Left colon (tissue), 2 donors: ENCODE data around the gene NPHP3. TPM values are rescaled to one million over a fixed set of nuclear protein-coding genes. Genes with fewer than 3 reads are reported as not detected.

Experiments used
- ATAC-seq: fragments of 200-7000 bp; cut with Tn5 transposase; one replicate; pipeline ENCODE4 v1.9.1; 2020; ENCODE audit warnings: mild to moderate bottlenecking, moderate library complexity
- DNase-seq, 2 donors: peaks; one replicate each; pipeline ENCODE4 v3.0.0-alpha.2; 2020
- intact Hi-C, 2 donors: fragments of 100-400 bp; cut with DNase I in 1 of 2; cut with micrococcal nuclease in 1 of 2; formaldehyde crosslinking; loops; one replicate each; pipeline versions ENCODE4 v1.11.2 to v1.14.0; 2022; cut with DNase I, micrococcal nuclease
- total RNA-seq, 2 donors: library from RNA; stranded (reverse); fragmentation: NEBNext Ultra II Directional; extraction: Animal tissue kit (Norgen Biotek cat#: 25700); gene quantifications; one replicate each; pipeline ENCODE4 v1.2.1, GENCODE V29; 2021
- donor health status: DM: no; HTN: no; CAD: no.
- donor health status: DM: yes; HTN: yes; CAD: no.

NPHP3 gene
- total RNA-seq, 2 donors from 2014 or later = 17.1 to 21.3 TPM

DNA sequence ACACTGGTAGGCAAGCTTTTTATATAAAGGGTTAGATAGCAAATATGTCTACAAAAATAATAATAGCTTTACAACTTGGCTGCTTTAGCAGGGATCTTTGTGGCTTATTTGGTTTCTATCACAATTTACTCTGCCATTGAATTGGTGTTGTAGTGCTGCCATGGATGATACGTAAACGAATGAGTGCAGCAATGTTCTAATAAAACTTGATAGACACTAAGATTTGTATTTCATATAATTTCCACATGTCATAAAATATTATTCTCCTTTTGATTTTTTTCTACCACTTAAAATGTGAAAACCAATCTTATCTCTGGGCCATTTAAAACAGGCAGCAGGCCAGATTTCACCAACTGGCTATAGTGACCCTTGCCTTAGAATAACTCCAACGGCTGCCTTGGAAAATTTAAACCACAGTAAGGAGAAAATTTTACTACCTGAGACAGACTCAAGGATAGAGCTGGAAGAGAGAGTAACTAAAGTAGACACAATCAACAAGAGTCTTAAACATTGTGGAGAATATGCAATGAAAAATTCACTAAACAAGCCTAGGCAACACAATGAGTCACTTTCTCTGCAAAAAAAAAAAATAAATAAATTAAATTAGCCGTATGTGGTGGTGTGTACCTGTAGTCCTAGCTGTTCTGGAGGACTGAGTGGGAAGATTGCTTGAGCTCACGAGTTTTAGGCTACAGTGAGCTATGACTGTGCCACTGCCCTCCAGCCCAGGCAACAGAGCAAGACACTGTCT, 8.1 kb downstream of the NPHP3 start:
- ATAC-seq (peak; percentile 92), DNase-seq (peak; percentile 35 to 50)
- intact Hi-C loops = no loop called here

DNA sequence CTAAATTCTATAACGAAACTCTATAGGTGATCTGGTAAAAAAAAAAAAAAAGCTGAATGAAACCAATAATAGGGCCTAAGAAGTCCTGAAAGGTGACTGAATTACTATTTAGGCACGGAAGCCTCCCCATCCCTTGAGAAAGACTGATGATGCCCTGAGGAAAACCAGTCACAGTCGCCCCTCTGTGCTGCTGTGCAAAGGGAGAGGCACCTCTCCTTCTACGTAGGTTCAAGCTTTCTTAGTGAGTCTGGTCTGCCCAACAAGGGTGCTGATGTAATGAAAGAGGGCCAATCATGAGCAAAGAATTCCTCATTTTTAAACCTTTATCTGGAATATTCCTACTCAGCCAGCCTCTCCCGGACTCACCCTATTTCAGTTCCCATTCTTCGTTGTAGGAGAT, 11.9 kb downstream of the NPHP3 start:
- DNase-seq (no peak), ATAC-seq (no peak)
- intact Hi-C loops = no loop called here

DNA sequence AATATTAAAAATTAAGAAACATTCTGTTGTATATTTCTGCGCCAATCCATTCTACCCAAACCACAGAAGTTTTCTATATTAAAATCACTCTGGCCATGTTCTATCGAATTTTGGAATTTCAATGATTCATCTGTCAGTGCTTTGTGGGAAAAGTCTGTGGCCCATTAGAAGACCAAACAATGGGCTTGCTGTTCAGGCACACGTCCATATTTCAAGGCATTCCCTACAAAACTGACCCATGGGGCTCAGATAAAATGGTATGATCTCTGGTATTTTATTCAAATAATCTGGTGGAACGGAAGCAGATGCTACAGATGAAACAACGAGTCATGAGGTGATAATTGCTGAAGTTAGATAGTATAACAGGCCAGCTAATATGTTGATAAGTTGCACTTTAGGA, 12.4 kb downstream of the NPHP3 start:
- intact Hi-C loops = no loop called here
- no peak for DNase-seq
- ATAC-seq = no peak

DNA sequence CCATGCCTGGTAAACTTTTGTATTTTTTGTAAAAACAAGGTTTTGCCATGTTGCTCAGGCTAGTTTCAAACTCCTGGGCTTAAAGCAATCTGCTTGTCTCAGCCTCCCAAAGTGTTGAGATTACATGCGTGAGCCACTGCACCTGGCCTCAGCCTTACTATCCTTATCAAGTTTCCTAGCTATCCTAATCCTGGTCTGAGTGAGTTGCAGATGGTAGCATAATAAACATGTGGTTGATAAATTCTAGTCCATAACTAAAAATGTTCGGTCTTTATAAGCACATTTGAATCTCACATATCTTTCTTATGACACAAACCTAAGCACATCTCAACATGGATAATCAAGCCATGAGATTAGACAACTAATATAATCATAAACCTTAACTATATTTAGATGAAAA, 18.5 kb downstream of the NPHP3 start:
- ATAC-seq = no peak
- DNase-seq = no peak
- intact Hi-C loops = no loop called here

DNA sequence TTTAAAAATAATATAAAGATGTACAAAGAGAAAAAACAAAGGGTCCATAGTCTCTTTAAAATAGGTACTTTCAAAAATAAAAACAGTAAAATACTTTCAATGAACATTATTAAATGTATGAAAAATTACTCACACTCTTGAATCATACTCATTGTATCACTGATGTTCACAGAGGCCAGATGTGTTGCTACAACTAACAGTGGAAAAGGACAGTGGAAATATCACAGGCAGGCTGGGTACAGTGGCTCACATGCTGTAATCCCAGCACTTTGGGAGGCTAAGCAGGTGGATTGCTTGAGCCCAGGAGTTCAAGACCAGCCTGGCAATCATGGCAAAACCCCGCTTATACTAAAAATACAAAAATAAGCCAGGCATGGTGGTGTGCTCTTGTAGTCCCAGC, 26.8 kb downstream of the NPHP3 start:
- ATAC-seq (peak; percentile 52), DNase-seq (no peak)
- intact Hi-C loops = no loop called here

DNA sequence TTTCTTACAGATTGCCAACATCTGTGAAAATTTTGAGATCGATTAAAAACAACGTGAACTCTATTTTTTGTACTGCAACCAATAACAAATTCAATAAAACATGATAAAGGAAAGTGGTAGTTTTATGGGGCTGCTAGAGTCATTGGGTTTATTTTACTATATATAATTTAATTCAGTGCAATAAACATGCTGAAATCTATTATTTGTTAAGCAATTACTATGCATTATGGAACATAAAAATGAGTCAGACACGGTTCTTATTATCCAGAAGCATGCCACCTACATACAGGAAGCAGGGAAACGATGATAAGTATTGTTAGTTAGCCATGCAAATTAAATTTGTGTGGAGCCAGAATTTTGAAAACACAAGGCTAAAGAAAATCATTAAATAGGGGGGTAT, 27.2 kb downstream of the NPHP3 start:
- ATAC-seq = peak; percentile 95
- intact Hi-C loops = no loop called here
- no peak for DNase-seq

DNA sequence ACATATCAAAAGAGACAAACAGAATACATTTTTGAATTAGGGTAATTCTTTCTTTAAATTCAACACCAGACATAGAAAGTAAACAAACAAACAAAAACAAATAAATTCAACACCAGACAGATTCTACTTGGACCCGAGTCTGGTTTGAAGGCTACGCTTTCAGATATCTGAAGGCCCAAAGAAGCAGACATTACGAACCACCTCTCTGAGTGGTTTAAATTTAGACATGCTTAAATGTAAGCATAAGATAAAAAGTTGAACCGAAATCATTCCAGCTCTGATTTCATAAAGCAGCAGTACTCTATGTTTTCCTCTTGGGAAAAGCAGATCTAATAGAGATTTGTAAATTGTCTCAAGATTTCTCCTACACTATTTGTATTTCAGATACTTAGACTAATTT, 32.2 kb downstream of the NPHP3 start:
- intact Hi-C loops = no loop called here
- ATAC-seq = no peak
- no peak for DNase-seq

DNA sequence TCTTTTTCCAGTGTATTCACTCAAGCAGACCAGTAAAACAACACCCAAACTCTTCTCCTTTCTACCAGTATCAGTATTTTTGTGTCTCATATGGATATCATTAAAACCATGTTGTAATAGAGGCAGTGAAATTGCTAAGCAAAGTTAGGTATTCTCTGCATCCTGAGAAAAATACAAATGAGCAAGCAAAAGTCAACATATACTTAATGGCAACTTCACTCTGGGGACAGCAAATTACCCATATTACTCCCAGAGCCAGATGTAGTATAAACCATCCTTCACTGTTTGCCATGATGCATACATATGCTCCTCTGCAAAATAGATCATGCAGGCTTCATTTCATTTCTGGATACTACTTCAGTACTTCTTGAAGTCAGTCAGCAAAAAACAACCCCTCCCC, 40.0 kb downstream of the NPHP3 start:
- DNase-seq (no peak), ATAC-seq (no peak)
- intact Hi-C loops = no loop called here

DNA sequence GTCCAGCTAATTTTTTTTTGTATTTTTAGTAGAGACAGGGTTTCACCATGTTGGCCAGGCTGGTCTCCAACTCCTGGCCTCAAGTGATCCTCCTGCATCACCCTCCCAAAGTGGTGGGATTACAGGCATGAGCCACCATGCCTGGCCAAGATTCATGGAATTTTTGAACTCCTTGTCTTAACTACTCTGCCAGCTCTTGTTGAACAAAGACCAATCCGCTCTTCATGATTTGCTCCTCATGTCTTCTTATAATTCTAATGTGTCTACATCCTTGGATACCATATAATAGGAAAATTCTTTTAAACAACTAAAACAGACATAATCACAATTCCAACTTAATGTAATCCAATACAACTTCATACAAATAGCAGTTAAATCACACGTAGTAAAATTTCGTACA, 40.8 kb downstream of the NPHP3 start:
- intact Hi-C loops = no loop called here
- DNase-seq = no peak
- no peak for ATAC-seq

DNA sequence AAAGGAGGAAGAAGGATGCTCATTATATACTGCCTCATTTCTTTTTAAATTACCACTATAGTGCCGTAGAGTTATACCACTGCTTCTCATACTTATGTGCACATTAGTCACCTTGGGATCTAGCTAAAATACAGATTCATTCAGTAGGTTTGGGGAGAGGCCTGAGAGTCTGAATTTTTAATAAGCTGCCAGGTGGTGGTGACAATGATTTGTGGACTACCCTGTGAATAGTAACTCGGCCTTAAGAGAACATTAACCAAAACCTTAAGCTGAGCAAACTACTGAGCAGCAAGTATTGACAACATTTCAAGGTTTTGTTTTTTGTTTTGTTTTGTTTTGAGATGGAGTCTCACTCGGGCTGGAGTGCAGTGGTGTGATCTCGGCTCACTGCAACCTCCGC, 42.3 kb downstream of the NPHP3 start:
- ATAC-seq (no peak), DNase-seq (no peak)
- intact Hi-C loops = no loop called here

DNA sequence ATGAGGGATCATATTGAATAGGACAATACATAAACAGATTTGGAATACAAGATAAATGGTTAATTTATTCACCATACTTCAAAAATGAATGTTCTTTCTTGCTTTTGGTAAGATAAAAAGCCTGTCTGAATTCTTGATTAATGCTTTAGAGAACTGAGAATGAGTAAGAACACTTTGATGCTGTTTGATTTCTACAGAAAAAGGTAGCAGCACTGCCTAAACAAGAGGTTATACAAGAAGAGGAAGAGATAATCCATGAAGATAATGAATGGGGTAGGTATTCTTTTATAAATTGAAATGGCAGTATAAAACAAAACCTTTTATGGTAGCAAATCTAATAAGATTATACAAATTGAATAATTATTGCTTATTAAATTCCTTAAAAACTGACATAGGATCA, 46.8 kb downstream of the NPHP3 start:
- DNase-seq (no peak), ATAC-seq (no peak)
- intact Hi-C loops = no loop called here

DNA sequence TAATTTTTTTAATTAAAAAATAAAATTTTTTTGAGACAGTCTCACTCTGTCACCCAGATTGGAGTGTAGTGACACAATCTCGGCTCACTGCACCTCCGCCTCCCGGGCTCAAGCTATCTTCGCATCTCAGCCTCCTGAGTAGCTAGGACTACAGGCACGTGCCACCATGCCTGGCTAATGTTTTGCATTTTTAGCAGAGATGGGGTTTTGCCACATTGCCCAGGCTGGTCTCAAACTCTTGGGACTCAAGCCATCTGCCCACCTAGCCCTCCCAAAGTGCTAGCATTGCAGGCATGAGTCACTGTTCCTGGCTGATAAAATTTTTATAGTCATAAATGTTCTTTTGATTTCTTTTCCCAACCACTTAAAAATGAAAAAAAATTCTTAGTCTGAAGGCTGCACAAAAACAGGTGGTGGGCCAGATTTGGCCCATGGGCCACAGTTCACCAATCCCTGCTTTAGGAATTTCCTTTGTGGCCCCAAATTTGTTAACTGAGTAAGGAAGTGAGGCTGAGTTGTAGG, 52.9 kb downstream of the NPHP3 start:
- no peak for ATAC-seq
- DNase-seq = no peak

DNA sequence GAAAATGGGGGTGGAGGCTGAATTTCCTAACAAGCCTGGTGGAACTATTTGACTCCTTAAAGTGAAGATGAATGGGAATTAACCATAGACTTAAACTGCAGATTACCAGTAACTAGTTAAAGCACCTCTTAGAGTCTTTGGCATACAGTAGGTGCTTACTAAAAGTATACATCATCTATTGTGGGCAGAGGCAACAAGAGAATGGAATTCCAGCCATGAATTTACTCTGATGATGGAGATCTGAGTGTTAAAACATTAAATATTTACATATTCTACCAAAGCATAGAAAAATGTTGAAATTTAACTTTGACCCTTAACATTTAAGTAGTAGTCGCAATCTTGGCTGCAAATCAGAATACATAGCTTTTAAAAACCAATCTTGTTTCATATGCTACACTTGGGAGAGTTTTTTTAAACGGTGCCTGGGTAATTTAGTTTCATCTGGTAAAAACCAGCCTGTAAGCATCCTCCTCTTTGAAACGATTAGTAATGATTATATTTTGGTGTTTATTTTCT, 56.9 kb downstream of the NPHP3 start:
- no peak for ATAC-seq

More for the DNA sequence above, 52.9 kb downstream of the NPHP3 start:
- intact Hi-C loops = no loop called here

DNA sequence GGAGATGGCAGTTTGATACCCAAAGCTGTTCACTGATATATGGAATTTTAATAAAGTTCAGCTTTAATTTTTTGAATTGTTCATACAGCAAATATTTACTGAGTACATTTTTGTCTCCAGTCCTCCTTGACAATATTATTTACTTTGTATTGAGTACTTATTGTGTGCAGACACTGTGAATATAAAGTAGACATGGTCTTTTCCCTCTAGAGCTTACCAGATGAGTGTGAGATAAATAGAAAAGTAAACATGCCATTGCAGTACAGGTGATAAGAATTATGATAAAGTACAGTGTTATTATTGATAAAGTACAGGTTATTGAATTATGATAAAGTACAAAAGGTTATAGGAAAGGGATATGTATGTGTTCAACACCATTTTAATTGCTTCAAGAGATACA, 60.0 kb downstream of the NPHP3 start:
- intact Hi-C loops = no loop called here
- no peak for DNase-seq
- no peak for ATAC-seq

More for the DNA sequence above, 56.9 kb downstream of the NPHP3 start:
- intact Hi-C loops = no loop called here
- DNase-seq = no peak

DNA sequence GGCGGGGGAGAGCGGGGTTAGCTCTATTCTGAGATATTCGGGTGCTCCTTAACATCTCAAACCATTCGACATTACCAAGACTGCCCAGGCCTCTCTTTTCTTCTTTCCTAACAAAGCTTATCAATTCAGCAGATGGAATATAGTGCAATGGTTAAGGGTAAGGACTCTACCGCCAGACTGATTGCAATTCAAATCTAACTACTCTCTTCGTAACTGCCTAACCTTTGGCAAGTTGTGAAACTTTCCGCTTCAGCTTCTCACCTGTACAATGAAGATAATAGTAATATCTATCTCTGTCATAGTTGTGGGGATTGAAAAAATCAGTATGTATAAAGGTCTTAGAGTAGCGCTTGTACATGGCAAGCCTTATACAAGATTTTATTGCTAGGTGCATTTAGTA, 61.1 kb downstream of the NPHP3 start:
- peak; percentile 30 for ATAC-seq
- intact Hi-C loops = no loop called here
- DNase-seq = no peak

DNA sequence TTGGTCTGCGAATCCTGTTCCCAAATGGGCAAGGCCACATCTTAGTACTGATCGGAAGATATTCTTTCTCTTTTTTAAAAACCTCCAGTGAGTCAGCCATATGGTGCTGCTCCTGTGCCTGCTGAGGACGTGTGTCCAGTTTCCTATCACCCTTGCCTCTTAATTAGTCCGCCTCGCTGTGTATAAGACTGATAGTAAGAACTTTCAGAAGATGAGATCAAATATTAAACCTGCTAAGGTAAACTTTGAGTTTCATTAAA, 61.5 kb downstream of the NPHP3 start:
- intact Hi-C loops = no loop called here
- no peak for DNase-seq
- peak; percentile 33 for ATAC-seq

DNA sequence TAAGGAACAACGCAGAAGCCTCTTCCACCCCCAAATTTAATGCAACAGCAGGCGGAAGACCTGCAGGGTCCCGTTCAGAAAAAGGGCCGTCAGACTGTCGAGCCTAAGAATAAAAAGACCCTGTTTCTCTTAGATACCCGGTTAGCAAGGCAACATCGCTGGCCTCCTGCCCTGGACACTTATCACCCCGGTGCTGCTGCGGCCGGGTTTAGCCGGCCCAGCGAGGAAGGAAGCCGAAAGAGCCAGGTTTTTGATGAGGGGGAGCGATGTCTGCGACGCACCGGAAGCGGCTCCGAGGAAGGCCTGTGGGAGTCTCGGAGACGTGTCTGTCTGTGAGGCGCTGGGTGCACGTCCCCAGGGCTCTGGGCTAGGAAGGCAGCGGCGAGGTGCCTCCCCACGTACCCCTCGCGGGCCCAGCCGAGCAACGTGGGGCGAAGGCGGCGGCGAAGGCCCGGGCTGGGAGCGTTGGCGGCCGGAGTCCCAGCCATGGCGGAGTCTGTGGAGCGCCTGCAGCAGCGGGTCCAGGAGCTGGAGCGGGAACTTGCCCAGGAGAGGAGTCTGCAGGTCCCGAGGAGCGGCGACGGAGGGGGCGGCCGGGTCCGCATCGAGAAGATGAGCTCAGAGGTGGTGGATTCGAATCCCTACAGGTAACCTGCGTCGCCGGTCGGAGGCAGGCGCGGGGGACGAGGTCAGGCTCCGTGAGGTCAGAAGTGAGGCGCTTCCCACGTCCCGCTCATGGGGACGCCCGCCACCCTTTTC, 62.0 kb downstream of the NPHP3 start, which contains the start of gene UBA5:
UBA5 (plus strand) TSS at position 278 of the 759 bp plus-strand sequence; CDS start at position 487, 209 bp downstream.
- peak; percentile 53 to 76 for DNase-seq
- intact Hi-C loops = no loop called here
- peak; percentile 76 for ATAC-seq

DNA sequence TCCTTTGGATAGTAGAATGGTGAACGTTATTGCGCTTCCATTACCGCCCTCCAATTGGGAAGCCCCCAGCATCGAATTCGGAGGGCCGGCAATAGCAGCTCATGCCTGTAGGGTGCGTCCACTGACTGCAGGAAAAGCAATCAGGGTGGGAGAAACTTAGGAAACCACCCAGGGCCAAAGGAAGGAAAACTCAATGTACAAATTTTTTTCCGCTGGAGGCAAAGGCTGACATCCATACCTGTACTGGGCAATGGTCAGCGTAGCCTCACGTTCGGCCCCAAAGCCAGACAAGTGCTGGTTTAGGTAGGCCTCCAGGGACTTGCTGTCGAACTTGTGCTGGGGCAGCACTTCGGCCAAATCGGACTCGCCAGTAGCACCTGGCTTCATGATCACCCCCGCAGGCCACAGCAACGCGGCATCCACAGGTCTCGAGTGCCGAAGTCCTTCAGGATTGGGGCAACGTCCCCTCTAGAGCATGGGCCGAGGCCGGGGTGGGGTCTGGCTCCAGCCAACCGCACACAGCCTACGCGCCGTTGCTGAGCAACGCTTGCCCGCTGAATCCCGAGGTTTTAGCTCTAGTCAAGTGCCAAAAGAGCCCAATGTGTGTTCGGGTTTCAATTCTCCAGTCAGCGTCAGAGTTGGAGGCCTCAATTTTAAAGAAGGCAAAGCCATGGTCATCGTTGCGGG, 62.7 kb downstream of the NPHP3 start, which contains the start of gene ACAD11:
ACAD11 (minus strand) TSS at position 445 of the 687 bp plus-strand sequence; CDS start at position 387, 58 bp downstream.
- ATAC-seq = peak; percentile 77
- DNase-seq = peak; percentile 79 to 85
- intact Hi-C loops = no loop called here

DNA sequence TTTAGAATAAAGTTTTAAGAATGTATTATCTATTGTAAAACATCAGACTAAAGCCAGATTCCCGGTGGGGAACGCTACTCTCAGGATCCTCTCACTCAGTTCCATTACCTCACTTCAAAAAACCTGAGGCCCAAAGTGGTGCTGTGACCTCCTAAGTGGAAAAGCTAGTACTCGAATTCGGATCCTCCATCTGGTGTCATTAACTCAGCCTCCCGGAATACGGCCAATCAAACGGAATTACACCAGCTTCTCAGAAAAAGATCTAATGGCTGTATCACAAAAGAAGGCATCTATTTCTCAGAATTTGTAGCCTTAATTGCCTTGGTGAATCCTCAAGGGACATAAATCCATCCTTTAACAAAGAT, 63.2 kb downstream of the NPHP3 start:
- DNase-seq (no peak), ATAC-seq (no peak)
- intact Hi-C loops = no loop called here
